Trophoblast cell (in vitro differentiated cells and primary cell): ENCODE results near the gene ADAM17.

Experiments used
- DNase-seq, 2 donors: peaks; one replicate each; pipeline ENCODE4 v3.0.0-alpha.2; 2016
- H2AFZ ChIP-seq: 2 replicates; pipeline ENCODE4 v1.6.1; 2013; ENCODE audit warnings: low read length, moderate library complexity, mild to moderate bottlenecking; ENCODE audit not compliant: insufficient read depth, poor library complexity
- H2AK5ac ChIP-seq: 2 replicates; pipeline ENCODE4 v1.6.1; 2013; ENCODE audit warnings: mild to moderate bottlenecking, low read length
- H2BK120ac ChIP-seq: 2 replicates; pipeline ENCODE4 v1.6.1; 2013; ENCODE audit warnings: low read length, mild to moderate bottlenecking, moderate library complexity; ENCODE audit not compliant: insufficient read depth, poor library complexity
- H2BK12ac ChIP-seq: 2 replicates; pipeline ENCODE4 v1.6.1; 2013; ENCODE audit warnings: mild to moderate bottlenecking, low read length, moderate library complexity
- H2BK5ac ChIP-seq: 2 replicates; pipeline ENCODE4 v1.6.1; 2013; ENCODE audit warnings: low read length, low read depth, moderate library complexity, mild to moderate bottlenecking; ENCODE audit not compliant: poor library complexity
- H3K14ac ChIP-seq: 2 replicates; pipeline ENCODE4 v1.6.1; 2013; ENCODE audit warnings: mild to moderate bottlenecking, low read length
- H3K18ac ChIP-seq: 2 replicates; pipeline ENCODE4 v1.6.1; 2013; ENCODE audit warnings: mild to moderate bottlenecking, low read length
- H3K23ac ChIP-seq: 2 replicates; pipeline ENCODE4 v1.6.1; 2013; ENCODE audit warnings: low read length
- H3K27ac ChIP-seq: 2 replicates; pipeline ENCODE4 v1.5.1; 2013; ENCODE audit warnings: low read depth, mild to moderate bottlenecking, inconsistent platforms, low read length, moderate library complexity
- H3K27me3 ChIP-seq: 2 replicates; pipeline ENCODE4 v1.6.1; 2013; ENCODE audit warnings: inconsistent platforms, mild to moderate bottlenecking, low read length, moderate library complexity; ENCODE audit not compliant: insufficient read depth
- H3K36me3 ChIP-seq, 2 experiments: 1 replicate in 1 of 2; 2 replicates in 1 of 2; pipeline ENCODE4 v1.6.1; 2013; ENCODE audit warnings: low read length in 2 of 2, mild to moderate bottlenecking in 2 of 2, moderate library complexity in 1 of 2; ENCODE audit not compliant: insufficient read depth in 2 of 2, control insufficient read depth in 1 of 2
- H3K4ac ChIP-seq: 2 replicates; pipeline ENCODE4 v1.6.1; 2013; ENCODE audit warnings: low read depth, mild to moderate bottlenecking, low read length, moderate library complexity
- H3K4me1 ChIP-seq, 2 experiments: 1 replicate in 1 of 2; 2 replicates in 1 of 2; pipeline ENCODE4 v1.6.1; 2013; ENCODE audit warnings: low read length in 2 of 2, mild to moderate bottlenecking in 2 of 2, moderate library complexity in 1 of 2; ENCODE audit not compliant: insufficient read depth in 2 of 2, control insufficient read depth in 1 of 2
- H3K4me2 ChIP-seq: 2 replicates; pipeline ENCODE4 v1.6.1; 2013; ENCODE audit warnings: inconsistent platforms, mild to moderate bottlenecking, low read length, moderate library complexity
- H3K4me3 ChIP-seq: 2 replicates; pipeline ENCODE4 v1.5.1; 2013; ENCODE audit warnings: mild to moderate bottlenecking, low read depth, low read length, inconsistent platforms
- H3K79me1 ChIP-seq: one replicate; pipeline ENCODE4 v1.6.1; 2013; ENCODE audit warnings: low read length
- H3K79me2 ChIP-seq: 2 replicates; pipeline ENCODE4 v1.6.1; 2013; ENCODE audit warnings: low read length, mild to moderate bottlenecking; ENCODE audit not compliant: control insufficient read depth, insufficient read depth, poor library complexity
- H3K9ac ChIP-seq: 2 replicates; pipeline ENCODE4 v1.6.1; 2013; ENCODE audit warnings: mild to moderate bottlenecking, low read length
- H3K9me3 ChIP-seq: 2 replicates; pipeline ENCODE4 v1.6.1; 2013; ENCODE audit warnings: low read depth, mild to moderate bottlenecking, control low read depth, inconsistent platforms, low read length; ENCODE audit not compliant: insufficient read depth
- H4K12ac ChIP-seq: 2 replicates; pipeline ENCODE4 v1.6.1; 2013; ENCODE audit warnings: low read depth, mild to moderate bottlenecking, low read length, moderate library complexity
- H4K8ac ChIP-seq: 2 replicates; pipeline ENCODE4 v1.6.1; 2013; ENCODE audit warnings: low read depth, mild to moderate bottlenecking, low read length, moderate library complexity
- H4K91ac ChIP-seq: one replicate; pipeline ENCODE4 v1.6.1; 2013; ENCODE audit warnings: low read depth, mild to moderate bottlenecking, low read length, moderate library complexity
- WGBS: extraction: QIAGEN DNeasy Blood & Tissue Kit; methylation state at CpG from one replicate; pipeline ENCODE4 v1.1.7; 2013; ENCODE audit warnings: missing lambda C conversion rate; ENCODE audit not compliant: insufficient read length, insufficient coverage; ENCODE audit errors: extremely low coverage; 5-methylcytosine and 5-hydroxymethylcytosine counted together

The ADAM17 gene

GRCh38 chr2:9440058-9440727, 115.4 kb downstream of the ADAM17 start:
- H2AFZ ChIP-seq = no peak overlapping the region
- no peaks in the 10 kb centered on the region for H3K79me1 ChIP-seq
- no peak overlapping the region for H3K27ac ChIP-seq
- H4K8ac ChIP-seq = no peak overlapping the region
- no peak overlapping the region for H4K12ac ChIP-seq
- DNase-seq = no peak
- H3K27me3 ChIP-seq = no peaks in the 10 kb centered on the region
- no peak overlapping the region for H2BK5ac ChIP-seq
- no peak overlapping the region for H4K91ac ChIP-seq
- no peak overlapping the region for H3K4ac ChIP-seq
- no peaks in the 10 kb centered on the region for H3K79me2 ChIP-seq
- H2AK5ac ChIP-seq = no peak overlapping the region
- H3K18ac ChIP-seq = no peak overlapping the region
- H3K14ac ChIP-seq = no peak overlapping the region
- H3K9ac ChIP-seq = no peak overlapping the region
- H3K4me2 ChIP-seq = no peak overlapping the region
- H2BK12ac ChIP-seq = no peak overlapping the region
- no peaks in the 10 kb centered on the region for H3K9me3 ChIP-seq
- H3K4me1 ChIP-seq = no peaks in the 10 kb centered on the region
- WGBS = no CpG with 5 or more reads among the region's 1 CpG
- H2BK120ac ChIP-seq = no peak overlapping the region
- peaks cover 26 to 31% of the 10 kb centered on the region in 2 experiments for H3K36me3 ChIP-seq
- H3K23ac ChIP-seq = no peak overlapping the region
- H3K4me3 ChIP-seq = no peak overlapping the region

- Histone ChIP-seq H2AFZ (no peak overlapping the region), H3K79me2 (no peaks in the 10 kb centered on the region), H4K91ac (no peak overlapping the region), H4K8ac (no peak overlapping the region), H3K18ac (no peak overlapping the region), H3K27ac (no peak overlapping the region), H2BK12ac (no peak overlapping the region), H3K4me3 (no peak overlapping the region), H2BK5ac (no peak overlapping the region), H2BK120ac (no peak overlapping the region), H4K12ac (no peak overlapping the region), H3K27me3 (no peaks in the 10 kb centered on the region), H3K36me3 (peaks cover 26 to 32% of the 10 kb centered on the region in 2 experiments), H3K4me1 (no peaks in the 10 kb centered on the region), H2AK5ac (no peak overlapping the region), H3K23ac (no peak overlapping the region), H3K14ac (no peak overlapping the region), H3K79me1 (no peaks in the 10 kb centered on the region), H3K4ac (no peak overlapping the region), H3K4me2 (no peak overlapping the region), H3K9ac (no peak overlapping the region), H3K9me3 (no peaks in the 10 kb centered on the region)
- no CpG with 5 or more reads among the region's 1 CpG for WGBS
- no peak for DNase-seq
These were observed 116.1 kb downstream of the ADAM17 start for GRCh38 chr2:9439536-9439935.
